GM18520 (cell line): Measurements from ENCODE around the gene LEKR1.

Experiments
- ATAC-seq: cut with Tn5 transposase; IDR thresholded peaks from one replicate; pipeline ENCODE4 v1.9.1; 2021; ENCODE audit not compliant: unreplicated experiment

The LEKR1 gene

GRCh38 chr3:156973954-156974353 lies 147.8 kb downstream of the LEKR1 start:
- no peak for ATAC-seq

GRCh38 chr3:156974931-156975330 lies 148.8 kb downstream of the LEKR1 start:
- ATAC-seq: no peak

- ATAC-seq: no peak
Observed at GRCh38 chr3:156975721-156976120, 149.6 kb downstream of the LEKR1 start.

GRCh38 chr3:156976933-156977332 lies 150.8 kb downstream of the LEKR1 start:
- ATAC-seq: no peak

- ATAC-seq: peak; percentile 89
Observed at GRCh38 chr3:156978481-156978961, 152.4 kb downstream of the LEKR1 start.

GRCh38 chr3:156981005-156981404 lies 154.9 kb downstream of the LEKR1 start:
- no peak for ATAC-seq

GRCh38 chr3:156983559-156983958 lies 157.4 kb downstream of the LEKR1 start:
- ATAC-seq: no peak

- ATAC-seq: no peak
Observed at GRCh38 chr3:156985711-156986110, 159.6 kb downstream of the LEKR1 start.

- ATAC-seq: no peak
Observed at GRCh38 chr3:156987946-156988345, 161.8 kb downstream of the LEKR1 start.

GRCh38 chr3:156997351-156997750 lies 171.2 kb downstream of the LEKR1 start:
- no peak for ATAC-seq

GRCh38 chr3:157001221-157001957 lies 175.2 kb downstream of the LEKR1 start:
- ATAC-seq: no peak

- no peak for ATAC-seq
Observed at GRCh38 chr3:157021679-157022078, 195.5 kb downstream of the LEKR1 start.

- ATAC-seq: no peak
Observed at GRCh38 chr3:157023226-157023625, 197.1 kb downstream of the LEKR1 start.

- ATAC-seq: no peak
Observed at GRCh38 chr3:157026091-157026490, 199.9 kb downstream of the LEKR1 start.

GRCh38 chr3:157027861-157028745 lies 201.9 kb downstream of the LEKR1 start:
- ATAC-seq: no peak

GRCh38 chr3:157029365-157029790 lies 203.2 kb downstream of the LEKR1 start:
- no peak for ATAC-seq

- no peak for ATAC-seq
Observed at GRCh38 chr3:157030712-157031111, 204.6 kb downstream of the LEKR1 start.

GRCh38 chr3:157033001-157033400 lies 206.8 kb downstream of the LEKR1 start:
- ATAC-seq: no peak

GRCh38 chr3:157040456-157040855 lies 214.3 kb downstream of the LEKR1 start:
- no peak for ATAC-seq

- ATAC-seq: no peak
Observed at GRCh38 chr3:157042226-157042625, 216.1 kb downstream of the LEKR1 start.

GRCh38 chr3:157043771-157044170 lies 217.6 kb downstream of the LEKR1 start:
- ATAC-seq: no peak
